Tibial nerve (tissue), 4 donors: ENCODE measurements around the gene ZNF813. TPM values are rescaled to one million over a fixed set of nuclear protein-coding genes. Genes with fewer than 3 reads are reported as not detected.
"Not testable (repeated sequence)": the region's sequence is repeated elsewhere in the genome, so short reads cannot be mapped to it uniquely, and the experiment has no call there.

Source experiments
- DNase-seq, 2 donors: peaks; one replicate each; pipeline ENCODE4 v3.0.0-alpha.2; 2019; ENCODE audit warnings: low spot score in 2 of 2
- H3K27ac ChIP-seq, 4 donors: fragments of 200-600 bp; sonication (generic) in 3 of 4; one replicate each; pipeline ENCODE4 v1.5.1; 2017 to 2019; ENCODE audit warnings: mild to moderate bottlenecking in 1 of 4
- H3K27me3 ChIP-seq, 2 donors: fragments of 200-600 bp; sonication (generic) in 1 of 2; one replicate each; pipeline versions ENCODE4 v1.5.1 to v1.6.0; 2017 to 2019
- H3K36me3 ChIP-seq, 3 donors: fragments of 200-600 bp; sonication (generic); one replicate each; pipeline ENCODE4 v1.5.1; 2018 to 2019
- H3K4me1 ChIP-seq, 4 donors: fragments of 200-600 bp; sonication (generic) in 3 of 4; one replicate each; pipeline ENCODE4 v1.5.1; 2017 to 2019
- H3K4me3 ChIP-seq, 4 donors: fragments of 200-600 bp; sonication (generic) in 3 of 4; one replicate each; pipeline ENCODE4 v1.5.1; 2017 to 2019; ENCODE audit warnings: mild to moderate bottlenecking in 1 of 4, moderate library complexity in 1 of 4
- H3K9me3 ChIP-seq, 4 donors: fragments of 200-600 bp; sonication (generic) in 3 of 4; one replicate each; pipeline ENCODE4 v1.5.1; 2017 to 2019
- CTCF ChIP-seq, 5 experiments: fragments of 200-600 bp in 3 of 5; fragments of 450-650 bp in 2 of 5; sonication (generic) in 3 of 5; IDR thresholded peaks; one replicate each; pipeline ENCODE4 v1.5.1; 2016 to 2019; ENCODE audit warnings: antibody characterized with exemption in 5 of 5, mild to moderate bottlenecking in 3 of 5, moderate library complexity in 2 of 5
- EP300 ChIP-seq, 2 donors: sonication (generic); formaldehyde crosslinking; IDR thresholded peaks; one replicate each; pipeline ENCODE4 v1.6.1; 2017; ENCODE audit warnings: antibody characterized with exemption in 2 of 2, mild to moderate bottlenecking in 1 of 2
- POLR2A ChIP-seq, 2 donors: fragments of 450-650 bp; IDR thresholded peaks; one replicate each; pipeline ENCODE4 v1.6.1; 2017; ENCODE audit warnings: antibody characterized with exemption in 2 of 2, mild to moderate bottlenecking in 2 of 2, moderate library complexity in 2 of 2
- WGBS, 2 donors: methylation state at CpG; one replicate each; pipeline ENCODE4 v1.1.5; 2018; 5-methylcytosine and 5-hydroxymethylcytosine counted together
- total RNA-seq, 4 donors: library from RNA; depleted of rRNA; stranded (reverse); fragments of >200 nt; gene quantifications; one replicate each; pipeline ENCODE4 v1.1.0, GENCODE V29; 2016

ZNF813 gene
- total RNA-seq, 4 donors from 2014 or later = 2.5 to 4.9 (median 3.8) TPM

- H3K27me3 ChIP-seq = peaks cover 0 to 7% of the 10 kb centered on the region in 2 donors
- TF ChIP-seq CTCF (IDR thresholded peaks at IDR 0.05) (no peak), POLR2A (IDR thresholded peaks at IDR 0.05) (no peak), EP300 (IDR thresholded peaks at IDR 0.05) (no peak)
- WGBS, 2 donors = 80 to 83% methylated on average over 6 of the region's 6 CpGs
These were observed 5.7 kb upstream of the ZNF813 start for GRCh38 chr19:53461866-53462265.

DNA sequence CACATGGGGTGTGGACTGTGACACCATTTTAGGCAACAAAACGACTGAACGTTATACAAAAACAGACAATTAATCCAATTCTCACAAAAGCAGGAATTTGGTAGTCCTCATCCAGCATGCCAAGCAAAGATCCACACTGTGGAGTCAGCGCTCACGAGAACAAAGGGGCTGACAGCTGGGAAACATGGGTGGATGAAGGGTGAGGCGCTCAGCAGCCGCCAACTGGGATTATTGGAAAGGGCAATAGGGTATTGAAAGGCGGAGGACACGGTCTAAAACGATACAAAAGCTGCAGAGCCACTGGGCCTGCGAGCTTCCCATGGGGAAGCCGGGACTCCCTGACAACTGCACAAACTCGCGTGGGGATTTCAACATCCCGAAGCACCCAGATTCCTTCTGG is 4.7 kb upstream of the ZNF813 start:
- no peak for TF ChIP-seq EP300 (IDR thresholded peaks at IDR 0.05)
- TF ChIP-seq CTCF (IDR thresholded peaks at IDR 0.05) = no peak
- TF ChIP-seq POLR2A (IDR thresholded peaks at IDR 0.05) = no peak
- peaks cover 0 to 49% (median 5%) of the 10 kb centered on the region in 4 donors for H3K9me3 ChIP-seq
- H3K27ac ChIP-seq = no peak overlapping the region
- peaks cover 0 to 13% (median 0%) of the 10 kb centered on the region in 3 donors for H3K36me3 ChIP-seq
- peaks cover 0 to 7% of the 10 kb centered on the region in 2 donors for H3K27me3 ChIP-seq
- H3K4me3 ChIP-seq = no peak overlapping the region
- peaks cover 0 to 7% (median 3%) of the 10 kb centered on the region in 4 donors for H3K4me1 ChIP-seq
- WGBS, 2 donors = 37 to 49% methylated on average over 14 of the region's 14 CpGs
- DNase-seq = no peak

More at GRCh38 chr19:53461866-53462265, 5.7 kb upstream of the ZNF813 start:
- Histone ChIP-seq H3K4me1 (peaks cover 0 to 4% (median 2%) of the 10 kb centered on the region in 4 donors), H3K4me3 (no peak overlapping the region), H3K9me3 (peaks cover 0 to 58% (median 8%) of the 10 kb centered on the region in 4 donors), H3K36me3 (peaks cover 0 to 21% (median 0%) of the 10 kb centered on the region in 3 donors), H3K27ac (no peak overlapping the region)
- no peak for DNase-seq

DNA sequence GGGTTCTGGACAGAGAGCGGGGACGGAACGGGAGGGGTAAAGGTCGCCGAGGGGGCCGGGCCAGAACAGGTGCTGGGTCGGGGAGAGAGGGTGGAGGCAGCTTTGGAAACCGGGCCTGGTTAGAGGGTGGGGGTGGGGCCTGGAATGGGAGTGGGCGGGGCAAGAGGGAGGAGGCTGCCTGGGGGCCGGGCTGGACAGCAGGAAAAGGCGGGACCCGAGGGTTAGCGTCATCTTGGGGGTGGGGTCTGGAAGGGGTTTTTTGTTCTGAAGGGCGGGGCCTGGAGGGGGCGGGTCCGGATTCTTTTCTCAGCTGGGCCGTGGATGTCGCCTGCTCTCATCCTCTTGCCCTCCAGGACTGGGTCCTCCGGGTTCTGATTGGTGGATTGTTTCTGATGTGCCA is 4.3 kb upstream of the ZNF813 start:
- H3K27ac ChIP-seq = no peak overlapping the region
- no peak overlapping the region for H3K4me3 ChIP-seq
- H3K27me3 ChIP-seq = peaks cover 0 to 7% of the 10 kb centered on the region in 2 donors
- peaks cover 0 to 11% (median 3%) of the 10 kb centered on the region in 4 donors for H3K4me1 ChIP-seq
- DNase-seq = no peak
- TF ChIP-seq POLR2A (IDR thresholded peaks at IDR 0.05) (no peak), EP300 (IDR thresholded peaks at IDR 0.05) (no peak), CTCF (IDR thresholded peaks at IDR 0.05) (no peak)
- peaks cover 0 to 45% (median 3%) of the 10 kb centered on the region in 4 donors for H3K9me3 ChIP-seq
- H3K36me3 ChIP-seq = peaks cover 0 to 9% (median 0%) of the 10 kb centered on the region in 3 donors
- 7 to 12% methylated on average over 13 to 19 of the region's 19 CpGs for WGBS, 2 donors

- Histone ChIP-seq H3K4me1 (peaks cover 0 to 14% (median 6%) of the 10 kb centered on the region in 4 donors), H3K4me3 (peak overlapping the region; percentile 56 to 80 (median 69)), H3K27me3 (peaks cover 0 to 7% of the 10 kb centered on the region in 2 donors), H3K27ac (peak overlapping the region in 2 of 4 donors; percentile 66 to 82), H3K9me3 (peaks cover 0 to 16% (median 0%) of the 10 kb centered on the region in 4 donors), H3K36me3 (peaks cover 0 to 17% (median 0%) of the 10 kb centered on the region in 3 donors)
- TF ChIP-seq EP300 (IDR thresholded peaks at IDR 0.05) = no peak
- no peak for TF ChIP-seq POLR2A (IDR thresholded peaks at IDR 0.05)
- no peak for DNase-seq
- WGBS, 2 donors = 9% methylated on average over 31 of the region's 31 CpGs
These were observed 628 bp upstream of the ZNF813 start for GRCh38 chr19:53466726-53467484.

DNA sequence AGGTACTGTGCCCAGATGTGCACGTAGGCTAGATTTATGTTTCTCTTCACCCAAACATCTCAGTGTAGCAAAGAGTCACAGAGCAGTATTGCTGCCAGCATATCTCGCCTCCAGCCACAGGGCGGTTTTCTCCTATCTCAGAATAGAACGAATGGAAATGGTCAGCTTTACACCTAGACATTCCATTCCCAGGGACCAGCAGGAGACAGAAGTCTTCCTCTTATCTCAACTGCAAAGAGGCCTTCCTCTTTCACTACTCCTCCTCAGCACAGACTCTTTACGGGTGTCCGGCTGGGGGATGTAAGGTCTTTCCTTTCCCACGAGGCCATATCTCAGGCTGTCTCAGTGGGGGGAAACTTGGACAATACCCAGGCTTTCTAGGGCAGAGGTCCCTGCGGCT is 1.1 kb downstream of the ZNF813 start:
- DNase-seq, H3K27me3 ChIP-seq, H3K27ac ChIP-seq: not testable (repeated sequence)
- Histone ChIP-seq H3K4me3 (peak overlapping the region in 2 of 4 donors; percentile 67 to 80), H3K36me3 (peaks cover 0 to 34% (median 0%) of the 10 kb centered on the region in 3 donors), H3K9me3 (peaks cover 0 to 12% (median 0%) of the 10 kb centered on the region in 4 donors), H3K4me1 (peaks cover 0 to 14% (median 6%) of the 10 kb centered on the region in 4 donors)
- WGBS, 2 donors = 23 to 25% methylated on average over 8 of the region's 8 CpGs

GRCh38 chr19:53471916-53472315 is 4.4 kb downstream of the ZNF813 start:
- peaks cover 0 to 67% (median 0%) of the 10 kb centered on the region in 3 donors for H3K36me3 ChIP-seq
- 84 to 93% methylated on average over 7 of the region's 7 CpGs for WGBS, 2 donors
- no peak overlapping the region for H3K4me3 ChIP-seq
- no peaks in the 10 kb centered on the region for H3K27me3 ChIP-seq
- H3K4me1 ChIP-seq = peaks cover 0 to 9% (median 4%) of the 10 kb centered on the region in 4 donors
- peaks cover 0 to 45% (median 3%) of the 10 kb centered on the region in 4 donors for H3K9me3 ChIP-seq
- no peak overlapping the region for H3K27ac ChIP-seq
- TF ChIP-seq POLR2A (IDR thresholded peaks at IDR 0.05) (no peak), CTCF (IDR thresholded peaks at IDR 0.05) (no peak), EP300 (IDR thresholded peaks at IDR 0.05) (no peak)
- no peak for DNase-seq

- WGBS, 2 donors = 47 to 56% methylated on average over 1 of the region's 1 CpG
- DNase-seq, H3K4me1 ChIP-seq, H3K27me3 ChIP-seq, H3K27ac ChIP-seq, H3K4me3 ChIP-seq: not testable (repeated sequence)
- Histone ChIP-seq H3K9me3 (peaks cover 0 to 74% (median 7%) of the 10 kb centered on the region in 4 donors), H3K36me3 (peaks cover 0 to 97% (median 6%) of the 10 kb centered on the region in 3 donors)
These were observed 7.3 kb downstream of the ZNF813 start for GRCh38 chr19:53474832-53475231.

GRCh38 chr19:53475470-53475869 is 7.9 kb downstream of the ZNF813 start:
- Histone ChIP-seq H3K9me3 (peaks cover 0 to 81% (median 10%) of the 10 kb centered on the region in 4 donors), H3K36me3 (peaks cover 0 to 100% (median 6%) of the 10 kb centered on the region in 3 donors)
- not testable (repeated sequence) for H3K4me3 ChIP-seq, H3K27me3 ChIP-seq, H3K27ac ChIP-seq, DNase-seq, H3K4me1 ChIP-seq
- 72 to 84% methylated on average over 6 of the region's 6 CpGs for WGBS, 2 donors
